Esophagus muscularis mucosa (tissue), 4 donors: ENCODE data around the gene DEFB131B.
"Not testable (repeated sequence)": the region's sequence is repeated elsewhere in the genome, so short reads cannot be mapped to it uniquely, and the experiment has no call there.

Experiments
- CTCF ChIP-seq, 3 experiments: fragments of 200-600 bp in 2 of 3; fragments of 450-650 bp in 1 of 3; sonication (generic) in 2 of 3; IDR thresholded peaks; one replicate each; pipeline ENCODE4 v1.5.1; 2017 to 2019; ENCODE audit warnings: antibody characterized with exemption in 3 of 3, mild to moderate bottlenecking in 2 of 3, moderate library complexity in 1 of 3
- EP300 ChIP-seq: sonication (generic); formaldehyde crosslinking; IDR thresholded peaks from one replicate; pipeline ENCODE4 v1.6.1; 2017; ENCODE audit warnings: antibody characterized with exemption
- POLR2A ChIP-seq: fragments of 450-650 bp; IDR thresholded peaks from one replicate; pipeline ENCODE4 v1.6.1; 2017; ENCODE audit warnings: antibody characterized with exemption, moderate library complexity, mild to moderate bottlenecking, low read depth
- POLR2AphosphoS5 ChIP-seq, 2 donors: sonication (generic); formaldehyde crosslinking; IDR thresholded peaks; one replicate each; pipeline ENCODE4 v1.6.1; 2017; ENCODE audit warnings: antibody characterized with exemption in 2 of 2

GRCh38 chr11:71889181-71889872 lies 11.1 kb downstream of the DEFB131B start:
- TF ChIP-seq CTCF (IDR thresholded peaks at IDR 0.05); EP300; POLR2A; POLR2AphosphoS5 (IDR thresholded peaks at IDR 0.05): not testable (repeated sequence)
